H9 (cell line): ENCODE data around the gene HLA-A. TPM values are rescaled to one million over a fixed set of nuclear protein-coding genes. Genes with fewer than 3 reads are reported as not detected.

Experiments
- DNase-seq: peaks from one replicate; pipeline ENCODE4 v3.0.0-alpha.2; 2017
- H2AFZ ChIP-seq: one replicate; pipeline ENCODE4 v1.6.1; 2013; ENCODE audit warnings: mild to moderate bottlenecking, low read length, control low read depth, moderate library complexity
- H2AK5ac ChIP-seq: 2 replicates; pipeline ENCODE4 v1.6.1; 2013; ENCODE audit warnings: low read length, control low read depth, mixed read lengths; ENCODE audit not compliant: insufficient read length
- H2BK120ac ChIP-seq: one replicate; pipeline ENCODE4 v1.6.1; 2013; ENCODE audit warnings: low read depth, mild to moderate bottlenecking, low read length, control low read depth, inconsistent platforms; ENCODE audit not compliant: poor library complexity, severe bottlenecking
- H2BK12ac ChIP-seq: 2 replicates; pipeline ENCODE4 v1.6.1; 2013; ENCODE audit warnings: low read length, control low read depth, mixed read lengths, low read depth; ENCODE audit not compliant: insufficient read length
- H2BK15ac ChIP-seq: 2 replicates; pipeline ENCODE4 v1.6.1; 2013; ENCODE audit warnings: low read depth, low read length, control low read depth
- H2BK20ac ChIP-seq: one replicate; pipeline ENCODE4 v1.6.1; 2013; ENCODE audit warnings: low read depth, mild to moderate bottlenecking, low read length, control low read depth, inconsistent platforms; ENCODE audit not compliant: poor library complexity, severe bottlenecking
- H2BK5ac ChIP-seq: 2 replicates; pipeline ENCODE4 v1.6.1; 2013; ENCODE audit warnings: low read length, control low read depth, mixed read lengths; ENCODE audit not compliant: insufficient read length
- H3K14ac ChIP-seq: 2 replicates; pipeline ENCODE4 v1.6.1; 2013; ENCODE audit warnings: low read length, control low read depth; ENCODE audit not compliant: insufficient read depth
- H3K18ac ChIP-seq: 2 replicates; pipeline ENCODE4 v1.6.1; 2013; ENCODE audit warnings: low read depth, mild to moderate bottlenecking, mixed read lengths, low read length, control low read depth; ENCODE audit not compliant: insufficient read length
- H3K23ac ChIP-seq: 2 replicates; pipeline ENCODE4 v1.6.1; 2013; ENCODE audit warnings: low read length, control low read depth, mixed read lengths, low read depth; ENCODE audit not compliant: insufficient read length
- H3K23me2 ChIP-seq: 2 replicates; pipeline ENCODE4 v1.6.1; 2013; ENCODE audit warnings: low read depth, mild to moderate bottlenecking, mixed read lengths, low read length, control low read depth; ENCODE audit not compliant: insufficient read length, poor library complexity, severe bottlenecking
- H3K27ac ChIP-seq: 2 replicates; pipeline ENCODE4 v1.5.1; 2013; ENCODE audit warnings: low read length, control low read depth, mixed read lengths, low read depth; ENCODE audit not compliant: insufficient read length
- H3K27me3 ChIP-seq: 2 replicates; pipeline ENCODE4 v1.6.1; 2013; ENCODE audit warnings: low read length, control low read depth, inconsistent platforms; ENCODE audit not compliant: insufficient read depth
- H3K4ac ChIP-seq: 2 replicates; pipeline ENCODE4 v1.6.1; 2013; ENCODE audit warnings: low read depth, mild to moderate bottlenecking, control low read depth, inconsistent platforms, low read length, moderate library complexity
- H3K4me1 ChIP-seq: 2 replicates; pipeline ENCODE4 v1.6.1; 2013; ENCODE audit warnings: low read length, control low read depth, inconsistent platforms; ENCODE audit not compliant: insufficient read depth
- H3K4me2 ChIP-seq: 2 replicates; pipeline ENCODE4 v1.6.1; 2013; ENCODE audit warnings: low read length, control low read depth, mixed read lengths; ENCODE audit not compliant: insufficient read length, insufficient read depth
- H3K56ac ChIP-seq: 2 replicates; pipeline ENCODE4 v1.6.1; 2013; ENCODE audit warnings: low read depth, mild to moderate bottlenecking, mixed read lengths, low read length, control low read depth; ENCODE audit not compliant: insufficient read length
- H3K79me1 ChIP-seq: 2 replicates; pipeline ENCODE4 v1.6.1; 2013; ENCODE audit warnings: low read depth, mild to moderate bottlenecking, moderate library complexity, low read length, control low read depth, inconsistent platforms; ENCODE audit not compliant: insufficient read depth, poor library complexity, severe bottlenecking
- H3K79me2 ChIP-seq: 2 replicates; pipeline ENCODE4 v1.6.1; 2013; ENCODE audit warnings: low read length, control low read depth, inconsistent platforms; ENCODE audit not compliant: insufficient read depth
- H3K9ac ChIP-seq: 2 replicates; pipeline ENCODE4 v1.6.1; 2013; ENCODE audit warnings: low read length, control low read depth, mixed read lengths; ENCODE audit not compliant: insufficient read length; ENCODE audit errors: extremely low read depth
- H3K9me3 ChIP-seq: one replicate; pipeline ENCODE4 v1.6.1; 2013; ENCODE audit warnings: low read depth, low read length, inconsistent platforms; ENCODE audit not compliant: control insufficient read depth
- H3T11ph ChIP-seq: one replicate; pipeline ENCODE4 v1.6.1; 2013; ENCODE audit warnings: mild to moderate bottlenecking, low read length, control low read depth, inconsistent platforms
- H4K20me1 ChIP-seq: one replicate; pipeline ENCODE4 v1.6.1; 2013; ENCODE audit not compliant: control insufficient read depth, insufficient read length, insufficient read depth
- H4K5ac ChIP-seq: 2 replicates; pipeline ENCODE4 v1.6.1; 2013; ENCODE audit warnings: low read depth, mild to moderate bottlenecking, mixed read lengths, low read length, control low read depth; ENCODE audit not compliant: insufficient read length
- H4K8ac ChIP-seq: replicated peaks from 2 replicates; pipeline ENCODE4 v1.6.1; 2013; ENCODE audit warnings: low read length, control low read depth, mixed read lengths, low read depth; ENCODE audit not compliant: insufficient read length
- H4K91ac ChIP-seq: 2 replicates; pipeline ENCODE4 v1.6.1; 2013; ENCODE audit warnings: low read depth, mild to moderate bottlenecking, moderate library complexity, mixed read lengths, low read length, control low read depth; ENCODE audit not compliant: insufficient read length
- H3K27ac Mint-ChIP-seq, 3 experiments: 2 replicates in 2 of 3; 3 replicates in 1 of 3; pipeline ENCODE4 v1.8.0; 2020 to 2021; ENCODE audit warnings: mixed read lengths in 3 of 3, mild to moderate bottlenecking in 1 of 3, moderate library complexity in 1 of 3
- H3K27me3 Mint-ChIP-seq: 2 replicates; pipeline ENCODE4 v1.8.0; 2021; ENCODE audit warnings: low read depth, mild to moderate bottlenecking, moderate library complexity, mixed read lengths
- H3K36me3 Mint-ChIP-seq, 3 experiments: 2 replicates in 2 of 3; 3 replicates in 1 of 3; pipeline ENCODE4 v1.8.0; 2020 to 2021; ENCODE audit warnings: low read depth in 3 of 3, mixed read lengths in 3 of 3; ENCODE audit not compliant: insufficient read depth in 1 of 3
- H3K4me1 Mint-ChIP-seq, 2 experiments: 2 replicates each; pipeline ENCODE4 v1.8.0; 2020; ENCODE audit warnings: mixed read lengths in 2 of 2
- H3K4me3 Mint-ChIP-seq, 2 experiments: 2 replicates in 1 of 2; 3 replicates in 1 of 2; pipeline ENCODE4 v1.8.0; 2020 to 2021; ENCODE audit warnings: mild to moderate bottlenecking in 2 of 2, mixed read lengths in 2 of 2, moderate library complexity in 1 of 2
- H3K9me3 Mint-ChIP-seq, 2 experiments: 2 replicates in 1 of 2; 3 replicates in 1 of 2; pipeline ENCODE4 v1.8.0; 2020; ENCODE audit warnings: mild to moderate bottlenecking in 2 of 2, mixed read lengths in 2 of 2, moderate library complexity in 1 of 2
- WGBS: extraction: QIAGEN DNeasy Blood & Tissue Kit; methylation state at CpG from one replicate; pipeline ENCODE4 v1.1.7; 2013; ENCODE audit warnings: missing lambda C conversion rate, low lambda C conversion rate, mixed read lengths; ENCODE audit not compliant: insufficient read length; ENCODE audit errors: extremely low coverage; 5-methylcytosine and 5-hydroxymethylcytosine counted together
- total RNA-seq: library from RNA; stranded (reverse); gene quantifications from 2 replicates; pipeline ENCODE4 v1.2.1, GENCODE V29; 2021
- TF ChIP-seq, protein P1 (sequence below): fragments of 200-600 bp; sonication (generic); conservative IDR thresholded peaks from 3 replicates; pipeline ENCODE4 v1.8.0; 2021; ENCODE audit warnings: antibody characterized with exemption, mild to moderate bottlenecking

Gene HLA-A
- total RNA-seq, 1 experiment from 2014 or later, result 248 TPM

DNA sequence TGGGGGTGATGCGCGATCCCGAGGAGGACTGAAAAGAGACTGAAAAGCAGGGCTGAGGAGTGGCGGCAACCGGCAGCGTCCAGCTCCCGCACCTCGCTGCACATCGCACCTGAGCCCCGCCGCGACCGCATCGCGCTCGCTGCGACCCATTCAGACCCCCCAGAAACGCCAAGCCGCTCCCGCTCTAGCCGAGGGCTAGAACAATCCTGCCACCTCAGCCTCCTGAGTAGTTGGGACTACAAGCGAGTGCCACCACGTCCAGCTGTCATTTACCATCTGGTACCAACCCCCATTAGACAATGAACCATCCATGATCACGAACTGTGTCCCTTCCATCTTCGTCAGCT, 33.2 kb downstream of the HLA-A start:
- Histone ChIP-seq H3K14ac (no peak overlapping the region), H3K27ac (no peak overlapping the region), H3K79me2 (no peaks in the 10 kb centered on the region), H2AK5ac (no peak overlapping the region), H4K91ac (no peak overlapping the region), H4K20me1 (no peaks in the 10 kb centered on the region), H3K9ac (peak overlapping the region; percentile 12), H3K4me2 (peak overlapping the region; percentile 88), H3K23ac (no peak overlapping the region), H3T11ph (no peak overlapping the region), H3K9me3 (no peaks in the 10 kb centered on the region), H2BK5ac (no peak overlapping the region), H3K4ac (no peak overlapping the region), H3K56ac (no peak overlapping the region), H4K5ac (no peak overlapping the region), H3K23me2 (peaks cover 14% of the 10 kb centered on the region), H2BK20ac (no peak overlapping the region), H3K79me1 (no peaks in the 10 kb centered on the region), H2BK120ac (no peak overlapping the region), H4K8ac (no peak overlapping the region), H2BK12ac (no peak overlapping the region), H2BK15ac (no peak overlapping the region), H3K18ac (no peak overlapping the region), H2AFZ (no peak overlapping the region), H3K27me3 (peaks cover 33% of the 10 kb centered on the region), H3K4me1 (peaks cover 3% of the 10 kb centered on the region; the same call in 1 of the 2 replicates)
- TF ChIP-seq, protein P1, sequence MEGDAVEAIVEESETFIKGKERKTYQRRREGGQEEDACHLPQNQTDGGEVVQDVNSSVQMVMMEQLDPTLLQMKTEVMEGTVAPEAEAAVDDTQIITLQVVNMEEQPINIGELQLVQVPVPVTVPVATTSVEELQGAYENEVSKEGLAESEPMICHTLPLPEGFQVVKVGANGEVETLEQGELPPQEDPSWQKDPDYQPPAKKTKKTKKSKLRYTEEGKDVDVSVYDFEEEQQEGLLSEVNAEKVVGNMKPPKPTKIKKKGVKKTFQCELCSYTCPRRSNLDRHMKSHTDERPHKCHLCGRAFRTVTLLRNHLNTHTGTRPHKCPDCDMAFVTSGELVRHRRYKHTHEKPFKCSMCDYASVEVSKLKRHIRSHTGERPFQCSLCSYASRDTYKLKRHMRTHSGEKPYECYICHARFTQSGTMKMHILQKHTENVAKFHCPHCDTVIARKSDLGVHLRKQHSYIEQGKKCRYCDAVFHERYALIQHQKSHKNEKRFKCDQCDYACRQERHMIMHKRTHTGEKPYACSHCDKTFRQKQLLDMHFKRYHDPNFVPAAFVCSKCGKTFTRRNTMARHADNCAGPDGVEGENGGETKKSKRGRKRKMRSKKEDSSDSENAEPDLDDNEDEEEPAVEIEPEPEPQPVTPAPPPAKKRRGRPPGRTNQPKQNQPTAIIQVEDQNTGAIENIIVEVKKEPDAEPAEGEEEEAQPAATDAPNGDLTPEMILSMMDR, result no peak
- H3K27ac Mint-ChIP-seq, result no peak overlapping the region
- WGBS, result no CpG with 5 or more reads among the region's 25 CpGs
- H3K4me1 Mint-ChIP-seq, result peaks cover 23 to 29% of the 10 kb centered on the region in 2 experiments
- peaks cover 0 to 7% of the 10 kb centered on the region in 2 experiments; a peak in 2 of 5 replicates for H3K9me3 Mint-ChIP-seq
- H3K36me3 Mint-ChIP-seq, result no peaks in the 10 kb centered on the region; a peak in 1 of 7 replicates
- H3K27me3 Mint-ChIP-seq, result peaks cover 79% of the 10 kb centered on the region
- DNase-seq, result no peak
- peak overlapping the region; percentile 65 to 83 for H3K4me3 Mint-ChIP-seq
